ENCODE data around the gene RACK1.
A peak's percentile ranks its signal among the peaks of the same experiment; 100 is the strongest.

The RACK1 gene

DNA sequence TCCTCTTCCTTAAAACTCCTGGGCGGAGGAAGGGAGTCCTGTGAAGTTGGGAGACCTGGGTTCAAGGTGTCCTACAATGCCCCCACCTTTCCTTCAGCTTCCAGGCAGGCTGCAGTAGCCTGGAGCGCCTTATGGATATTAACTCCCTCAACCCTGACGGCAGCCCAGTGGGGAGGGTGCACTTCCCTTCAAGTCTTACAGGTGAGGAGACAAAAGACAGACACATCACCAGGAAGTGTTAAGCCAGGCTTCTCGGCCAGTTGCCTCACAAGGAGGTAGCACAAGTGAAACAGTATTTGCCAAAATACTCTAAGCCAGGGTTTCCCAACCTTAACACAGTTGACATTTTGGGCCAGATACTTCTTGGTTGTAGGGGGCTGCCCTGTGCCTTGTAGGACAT is 42.9 kb downstream of the RACK1 start:
- TF ChIP-seq, protein P1, sequence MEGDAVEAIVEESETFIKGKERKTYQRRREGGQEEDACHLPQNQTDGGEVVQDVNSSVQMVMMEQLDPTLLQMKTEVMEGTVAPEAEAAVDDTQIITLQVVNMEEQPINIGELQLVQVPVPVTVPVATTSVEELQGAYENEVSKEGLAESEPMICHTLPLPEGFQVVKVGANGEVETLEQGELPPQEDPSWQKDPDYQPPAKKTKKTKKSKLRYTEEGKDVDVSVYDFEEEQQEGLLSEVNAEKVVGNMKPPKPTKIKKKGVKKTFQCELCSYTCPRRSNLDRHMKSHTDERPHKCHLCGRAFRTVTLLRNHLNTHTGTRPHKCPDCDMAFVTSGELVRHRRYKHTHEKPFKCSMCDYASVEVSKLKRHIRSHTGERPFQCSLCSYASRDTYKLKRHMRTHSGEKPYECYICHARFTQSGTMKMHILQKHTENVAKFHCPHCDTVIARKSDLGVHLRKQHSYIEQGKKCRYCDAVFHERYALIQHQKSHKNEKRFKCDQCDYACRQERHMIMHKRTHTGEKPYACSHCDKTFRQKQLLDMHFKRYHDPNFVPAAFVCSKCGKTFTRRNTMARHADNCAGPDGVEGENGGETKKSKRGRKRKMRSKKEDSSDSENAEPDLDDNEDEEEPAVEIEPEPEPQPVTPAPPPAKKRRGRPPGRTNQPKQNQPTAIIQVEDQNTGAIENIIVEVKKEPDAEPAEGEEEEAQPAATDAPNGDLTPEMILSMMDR (IDR thresholded peaks at IDR 0.05; ENCODE audit: extremely low read depth, missing control alignments), result no peak
- DNase-seq (ENCODE audit: low spot score), result no peak

DNA sequence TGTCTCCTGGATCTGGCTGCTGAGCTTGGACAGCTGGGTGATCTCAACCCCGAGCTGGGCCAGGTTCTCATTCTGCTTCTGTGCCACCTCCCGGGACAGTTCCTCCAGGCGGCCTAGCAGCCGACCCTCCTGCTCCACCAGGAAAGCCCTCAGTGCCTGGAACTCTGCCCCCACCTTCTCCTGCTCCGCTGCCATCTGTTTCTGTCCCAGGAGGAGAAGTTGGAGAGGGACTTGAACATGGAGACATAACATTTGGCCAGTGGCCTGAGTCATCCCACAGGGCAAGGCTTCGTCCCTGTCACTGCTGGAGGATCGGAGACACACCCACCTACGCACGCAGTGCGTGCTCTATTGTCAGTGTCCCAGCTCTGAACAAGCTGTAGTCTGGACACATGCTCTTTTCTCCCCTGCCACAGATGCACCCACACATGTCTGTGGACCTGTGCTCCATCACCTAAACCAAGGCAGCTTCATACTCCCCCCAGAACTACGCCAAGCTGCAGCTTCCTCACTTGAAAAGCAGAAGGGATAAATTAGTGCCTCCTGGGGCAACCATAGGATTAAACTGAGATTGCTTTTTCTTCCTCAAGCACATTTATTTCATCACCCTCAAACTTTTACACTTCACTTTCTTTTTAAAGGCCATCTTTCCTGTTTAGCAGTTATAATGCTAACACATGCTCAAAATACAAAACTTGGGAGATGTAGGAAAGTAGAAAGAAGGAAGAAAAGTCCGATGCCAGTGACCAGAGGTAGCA is 43.6 kb downstream of the RACK1 start:
- DNase-seq (ENCODE audit: low spot score), result no peak
- TF ChIP-seq, protein P1 (IDR thresholded peaks at IDR 0.05; ENCODE audit: extremely low read depth, missing control alignments), result no peak

- TF ChIP-seq, protein P1 (IDR thresholded peaks at IDR 0.05; ENCODE audit: extremely low read depth, missing control alignments), result no peak
- DNase-seq (ENCODE audit: low spot score), result peak; percentile 72
Observed at GRCh38 chr5:181198905-181199519, 44.7 kb downstream of the RACK1 start.

GRCh38 chr5:181198106-181198685 is 45.5 kb downstream of the RACK1 start:
- TF ChIP-seq, protein P1 (IDR thresholded peaks at IDR 0.05; ENCODE audit: extremely low read depth, missing control alignments), result no peak
- no peak for DNase-seq (ENCODE audit: low spot score)

- DNase-seq (ENCODE audit: low spot score), result no peak
- TF ChIP-seq, protein P1 (IDR thresholded peaks at IDR 0.05; ENCODE audit: extremely low read depth, missing control alignments), result no peak
Observed at GRCh38 chr5:181197326-181197951, 46.3 kb downstream of the RACK1 start.

- no peak for DNase-seq (ENCODE audit: low spot score)
- TF ChIP-seq, protein P1 (IDR thresholded peaks at IDR 0.05; ENCODE audit: extremely low read depth, missing control alignments), result no peak
Observed at GRCh38 chr5:181195249-181195761, 48.4 kb downstream of the RACK1 start.
